Measurements from ENCODE around the gene RNU6-9.

Gene RNU6-9

GRCh38 chr19:896434-896833, 3.1 kb downstream of the RNU6-9 start:
- ATAC-seq: no peak
- TF ChIP-seq ZFP30 (CRISPR knock-in tag; IDR thresholded peaks at IDR 0.05) (no peak), ARNTL (CRISPR knock-in tag; IDR thresholded peaks at IDR 0.05; ENCODE audit: borderline replicate concordance, low read depth) (no peak), ZNF565 (CRISPR knock-in tag; conservative IDR thresholded peaks at IDR 0.05; ENCODE audit: low read depth) (no peak), CSDC2 (CRISPR knock-in tag; IDR thresholded peaks at IDR 0.05) (no peak), ZC3H10 (CRISPR knock-in tag; IDR thresholded peaks at IDR 0.05) (no peak), PPARA (CRISPR knock-in tag; IDR thresholded peaks at IDR 0.05; ENCODE audit: borderline replicate concordance) (no peak), TSHZ2 (CRISPR knock-in tag; IDR thresholded peaks at IDR 0.05) (no peak), CSRNP3 (CRISPR knock-in tag; IDR thresholded peaks at IDR 0.05) (no peak), CREB5 (CRISPR knock-in tag; IDR thresholded peaks at IDR 0.05; ENCODE audit: low read depth) (no peak), OSR1 (CRISPR knock-in tag; IDR thresholded peaks at IDR 0.05) (no peak)

GRCh38 chr19:896999-897398, 3.7 kb downstream of the RNU6-9 start:
- ATAC-seq: no peak
- TF ChIP-seq ZC3H10 (CRISPR knock-in tag; IDR thresholded peaks at IDR 0.05) (no peak), TOX (CRISPR knock-in tag; IDR thresholded peaks at IDR 0.05; ENCODE audit: borderline replicate concordance) (no peak), CSDC2 (CRISPR knock-in tag; IDR thresholded peaks at IDR 0.05) (no peak), ISL1 (CRISPR knock-in tag; IDR thresholded peaks at IDR 0.05) (no peak)

- TF ChIP-seq CSDC2 (CRISPR knock-in tag; IDR thresholded peaks at IDR 0.05) (no peak), PPARA (CRISPR knock-in tag; IDR thresholded peaks at IDR 0.05; ENCODE audit: borderline replicate concordance) (no peak), ARNTL (CRISPR knock-in tag; IDR thresholded peaks at IDR 0.05; ENCODE audit: borderline replicate concordance, low read depth) (no peak)
Observed at GRCh38 chr19:897442-898039, 4.3 kb downstream of the RNU6-9 start.

GRCh38 chr19:898663-899062, 5.4 kb downstream of the RNU6-9 start:
- no peak for TF ChIP-seq ZNF565 (CRISPR knock-in tag; conservative IDR thresholded peaks at IDR 0.05; ENCODE audit: low read depth)
- TF ChIP-seq ZNF70 (CRISPR knock-in tag; IDR thresholded peaks at IDR 0.05): no peak
- no peak for TF ChIP-seq BACH2 (CRISPR knock-in tag; IDR thresholded peaks at IDR 0.05; ENCODE audit: borderline replicate concordance)
- TF ChIP-seq SNAI2 (CRISPR knock-in tag; IDR thresholded peaks at IDR 0.05): no peak
- TF ChIP-seq ZFP3 (CRISPR knock-in tag; IDR thresholded peaks at IDR 0.05): no peak
- no peak for TF ChIP-seq CSRNP3 (CRISPR knock-in tag; IDR thresholded peaks at IDR 0.05)
- TF ChIP-seq ZFP30 (CRISPR knock-in tag; IDR thresholded peaks at IDR 0.05): no peak
- TF ChIP-seq CSDC2 (CRISPR knock-in tag; IDR thresholded peaks at IDR 0.05): no peak
- ATAC-seq: no peak

More at GRCh38 chr19:897442-898039, 4.3 kb downstream of the RNU6-9 start:
- no peak for ATAC-seq

- TF ChIP-seq CSRNP3 (CRISPR knock-in tag; IDR thresholded peaks at IDR 0.05) (no peak), ZFP3 (CRISPR knock-in tag; IDR thresholded peaks at IDR 0.05) (peak; percentile 98), ZNF8 (CRISPR knock-in tag; IDR thresholded peaks at IDR 0.05) (no peak), RARB (CRISPR knock-in tag; IDR thresholded peaks at IDR 0.05) (no peak)
- ATAC-seq: no peak
Observed at GRCh38 chr19:899336-900042, 6.2 kb downstream of the RNU6-9 start.

Measured in SK-N-SH treated with all-trans-retinoic acid at 6 μM for 48 hours (cell line).